Bronchial epithelial cell (primary cell): ENCODE measurements around the gene KLHL18. TPM values are rescaled to one million over a fixed set of nuclear protein-coding genes. Genes with fewer than 3 reads are reported as not detected.
"Not testable (repeated sequence)": the region's sequence is repeated elsewhere in the genome, so short reads cannot be mapped to it uniquely, and the experiment has no call there.

Experiments
- DNase-seq: peaks from one replicate; pipeline ENCODE4 v3.0.0-alpha.2; 2010; ENCODE audit warnings: low read depth
- FAIRE-seq: peaks from 2 replicates; lab custom pipeline; 2011; peaks lifted over from hg19 to GRCh38; lab: Jason Lieb, UNC
- H3K27me3 ChIP-seq: 2 replicates; pipeline ENCODE4 v1.5.1; 2011; ENCODE audit warnings: low read length; ENCODE audit not compliant: control insufficient read depth, insufficient read depth
- H3K36me3 ChIP-seq: 2 replicates; pipeline ENCODE4 v1.5.1; 2011; ENCODE audit warnings: low read length; ENCODE audit not compliant: control insufficient read depth, insufficient read depth
- H3K4me3 ChIP-seq: 2 replicates; pipeline ENCODE4 v1.5.1; 2011; ENCODE audit warnings: mild to moderate bottlenecking, low read depth, low read length, control low read depth
- total RNA-seq: library from RNA; depleted of rRNA; stranded (reverse); fragments of >200 nt; gene quantifications from 2 replicates; pipeline ENCODE4 v1.2.1, GENCODE V29; 2014
- TF ChIP-seq, protein P1 (sequence below): IDR thresholded peaks from 2 replicates; pipeline ENCODE4 v1.5.1; 2011; ENCODE audit warnings: mild to moderate bottlenecking, moderate library complexity, low read length, control low read depth, inconsistent platforms; ENCODE audit not compliant: insufficient read depth, severe bottlenecking

The KLHL18 gene
- total RNA-seq, 1 donor from 2014 or later: 25.5 TPM

DNA sequence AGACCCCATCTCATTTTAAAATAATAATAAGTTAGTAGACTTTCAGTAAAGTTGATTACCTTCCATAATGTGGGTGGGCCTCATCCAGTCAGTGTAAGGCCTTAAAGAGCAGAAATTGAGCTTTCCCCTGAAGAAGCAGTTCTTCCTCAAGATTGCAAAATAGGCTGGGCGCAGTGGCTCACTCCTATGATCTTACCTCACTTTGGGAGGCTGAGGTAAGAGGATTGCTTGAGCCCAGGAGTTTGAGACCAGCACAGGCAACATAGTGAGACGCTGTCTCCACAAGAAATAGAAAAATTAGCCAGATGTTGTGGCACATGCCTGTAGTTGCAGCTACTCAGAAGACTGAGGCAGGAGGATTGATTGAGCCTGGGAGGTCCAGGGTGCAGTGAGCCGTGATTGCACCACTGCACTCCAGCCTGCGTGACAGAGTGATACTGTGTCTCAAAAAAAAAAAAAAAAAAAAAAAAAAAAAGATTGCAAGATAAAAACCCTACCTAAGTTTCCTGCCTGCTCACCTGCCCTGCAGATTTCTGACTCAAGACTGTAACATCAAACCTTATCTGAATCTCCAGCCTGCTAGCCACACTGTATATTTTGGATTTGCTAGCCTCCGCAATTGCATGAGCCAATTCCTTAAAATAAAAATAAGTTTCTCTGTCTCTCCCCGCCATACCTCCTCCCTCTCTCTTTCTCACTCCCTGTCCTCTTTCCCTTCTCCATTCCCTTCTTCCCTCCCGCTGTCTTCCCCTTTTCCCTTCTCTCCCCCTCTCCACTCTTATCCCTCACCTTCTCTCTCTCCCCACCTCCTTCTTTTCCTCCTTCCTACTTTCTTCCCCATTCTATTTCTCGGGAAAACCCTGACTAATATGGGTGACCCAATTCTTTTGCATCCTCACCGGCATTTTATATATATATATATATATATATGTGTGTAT is 16.9 kb downstream of the KLHL18 start:
- no peaks in the 10 kb centered on the region for H3K27me3 ChIP-seq
- FAIRE-seq (no peak), DNase-seq (no peak)
- H3K36me3 ChIP-seq: peaks cover 2% of the 10 kb centered on the region
- no peak overlapping the region for H3K4me3 ChIP-seq
- TF ChIP-seq, protein P1, sequence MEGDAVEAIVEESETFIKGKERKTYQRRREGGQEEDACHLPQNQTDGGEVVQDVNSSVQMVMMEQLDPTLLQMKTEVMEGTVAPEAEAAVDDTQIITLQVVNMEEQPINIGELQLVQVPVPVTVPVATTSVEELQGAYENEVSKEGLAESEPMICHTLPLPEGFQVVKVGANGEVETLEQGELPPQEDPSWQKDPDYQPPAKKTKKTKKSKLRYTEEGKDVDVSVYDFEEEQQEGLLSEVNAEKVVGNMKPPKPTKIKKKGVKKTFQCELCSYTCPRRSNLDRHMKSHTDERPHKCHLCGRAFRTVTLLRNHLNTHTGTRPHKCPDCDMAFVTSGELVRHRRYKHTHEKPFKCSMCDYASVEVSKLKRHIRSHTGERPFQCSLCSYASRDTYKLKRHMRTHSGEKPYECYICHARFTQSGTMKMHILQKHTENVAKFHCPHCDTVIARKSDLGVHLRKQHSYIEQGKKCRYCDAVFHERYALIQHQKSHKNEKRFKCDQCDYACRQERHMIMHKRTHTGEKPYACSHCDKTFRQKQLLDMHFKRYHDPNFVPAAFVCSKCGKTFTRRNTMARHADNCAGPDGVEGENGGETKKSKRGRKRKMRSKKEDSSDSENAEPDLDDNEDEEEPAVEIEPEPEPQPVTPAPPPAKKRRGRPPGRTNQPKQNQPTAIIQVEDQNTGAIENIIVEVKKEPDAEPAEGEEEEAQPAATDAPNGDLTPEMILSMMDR: no peak

DNA sequence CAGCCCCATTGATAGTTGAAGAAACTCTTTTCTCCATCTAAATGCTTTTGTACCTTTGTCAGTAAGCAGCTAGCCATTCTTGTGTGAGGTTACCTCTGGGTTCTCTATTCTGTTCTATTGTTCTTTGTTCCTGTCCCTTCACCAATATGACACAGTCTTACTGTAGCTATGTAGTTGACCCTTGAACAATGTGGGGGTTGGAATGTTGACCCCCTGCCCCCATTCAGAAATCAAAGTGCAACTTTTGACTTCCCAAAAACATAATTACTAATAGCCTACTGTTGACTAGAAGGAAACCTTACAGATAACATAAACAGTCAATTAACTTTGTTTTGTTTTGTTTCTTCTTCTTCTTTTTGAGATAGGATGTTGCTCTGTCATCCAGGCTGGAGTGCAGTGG is 18.7 kb downstream of the KLHL18 start:
- TF ChIP-seq, protein P1: no peak
- Histone ChIP-seq H3K4me3 (no peak overlapping the region), H3K27me3 (no peaks in the 10 kb centered on the region), H3K36me3 (peaks cover 2% of the 10 kb centered on the region)
- no peak for FAIRE-seq
- DNase-seq: no peak

DNA sequence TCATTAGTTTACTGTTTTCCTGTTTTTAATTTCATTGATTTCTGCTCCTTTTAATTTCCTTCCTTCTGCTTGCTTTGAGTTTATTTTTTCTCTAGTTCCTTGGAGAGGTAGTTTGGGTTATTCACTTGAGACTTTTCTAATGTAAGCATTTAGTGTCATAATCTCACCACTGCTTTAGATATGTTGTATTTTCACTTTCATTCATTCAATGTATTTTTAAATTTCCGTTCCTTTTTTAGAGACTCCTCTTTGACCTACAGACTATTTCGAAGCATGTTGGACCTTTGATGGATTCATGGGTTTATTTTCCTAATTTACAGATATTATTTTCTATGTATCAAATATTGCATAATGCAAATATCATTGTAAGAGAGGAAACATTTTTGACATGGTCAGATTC is 23.3 kb downstream of the KLHL18 start:
- no peak for DNase-seq
- Histone ChIP-seq H3K36me3 (peaks cover 2% of the 10 kb centered on the region), H3K4me3 (no peak overlapping the region), H3K27me3 (no peaks in the 10 kb centered on the region)
- TF ChIP-seq, protein P1: no peak
- no peak for FAIRE-seq

DNA sequence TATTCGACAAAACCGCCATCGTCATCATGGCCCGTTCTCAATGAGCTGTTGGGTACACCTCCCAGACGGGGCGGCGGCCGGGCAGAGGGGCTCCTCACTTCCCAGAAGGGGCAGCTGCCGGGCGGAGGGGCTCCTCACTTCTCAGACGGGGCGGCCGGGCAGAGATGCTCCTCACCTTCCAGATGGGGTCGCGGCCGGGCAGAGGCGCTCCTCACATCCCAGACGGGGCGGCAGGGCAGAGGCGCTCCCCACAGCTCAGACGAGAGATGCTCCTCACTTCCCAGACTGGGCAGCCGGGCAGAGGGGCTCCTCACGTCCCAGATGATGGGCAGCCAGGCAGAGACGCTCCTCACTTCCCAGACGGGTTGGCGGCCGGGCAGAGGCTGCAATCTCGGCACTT is 26.5 kb downstream of the KLHL18 start:
- FAIRE-seq, H3K4me3 ChIP-seq, H3K36me3 ChIP-seq, H3K27me3 ChIP-seq, DNase-seq: not testable (repeated sequence)

DNA sequence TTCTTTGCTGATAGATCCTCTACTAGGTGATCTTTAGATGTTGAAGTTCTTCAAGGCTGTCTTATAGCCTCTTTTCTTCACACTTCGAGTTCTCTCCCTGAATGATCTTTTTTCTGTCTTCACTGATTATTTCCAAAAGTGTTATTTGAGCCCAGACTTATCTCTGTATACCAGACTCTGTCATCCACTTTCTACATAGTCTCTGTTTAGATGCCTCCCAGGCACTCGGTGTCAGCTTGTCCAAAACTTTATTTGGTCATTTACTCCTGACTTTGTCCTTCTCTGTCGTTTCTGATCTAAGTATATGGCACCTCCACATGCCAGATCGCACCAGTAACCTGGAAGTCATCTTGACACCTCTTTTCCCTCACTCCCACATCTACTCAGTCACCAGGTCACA is 27.6 kb downstream of the KLHL18 start:
- H3K4me3 ChIP-seq: no peak overlapping the region
- DNase-seq (no peak), FAIRE-seq (peak; percentile 85)
- TF ChIP-seq, protein P1: no peak
- H3K27me3 ChIP-seq: no peaks in the 10 kb centered on the region
- no peaks in the 10 kb centered on the region for H3K36me3 ChIP-seq

DNA sequence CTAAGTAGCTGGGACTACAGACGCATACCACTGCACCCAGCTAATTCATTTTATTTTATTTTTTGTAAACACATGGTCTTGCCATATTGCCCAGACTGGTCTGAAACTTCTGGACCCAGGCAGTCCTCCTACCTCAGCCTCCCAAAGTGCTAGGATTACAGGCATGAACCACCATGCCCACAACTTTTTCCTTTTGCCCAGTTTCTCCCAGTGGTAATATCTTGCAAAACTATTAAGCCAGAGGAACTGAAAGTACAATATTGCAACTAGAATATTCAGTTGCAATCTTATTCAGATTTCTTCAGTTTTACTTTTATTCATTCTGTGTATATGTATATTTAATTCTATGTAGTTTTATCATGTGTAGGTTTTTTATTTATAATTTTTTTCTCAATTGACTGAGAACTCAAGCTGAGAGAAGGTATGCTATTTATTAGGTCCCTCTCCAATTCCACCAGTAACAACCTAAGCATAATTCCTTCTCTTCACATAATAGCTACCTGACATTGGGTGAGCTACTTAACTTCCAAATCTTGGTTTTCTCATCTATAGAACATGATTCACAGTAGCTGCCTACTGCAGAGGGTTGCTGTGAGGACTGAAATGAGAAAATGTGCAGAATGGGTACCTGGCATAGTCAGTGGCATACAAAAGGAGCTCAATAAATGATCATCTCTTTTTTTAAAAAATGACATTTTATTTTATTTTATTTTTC is 30.8 kb downstream of the KLHL18 start:
- no peak for DNase-seq
- no peaks in the 10 kb centered on the region for H3K27me3 ChIP-seq
- no peak overlapping the region for H3K4me3 ChIP-seq
- TF ChIP-seq, protein P1: no peak
- H3K36me3 ChIP-seq: no peaks in the 10 kb centered on the region
- no peak for FAIRE-seq
